Sigmoid colon (tissue), 4 donors: ENCODE measurements around the gene ZBTB40.

ENCODE experiments used
- POLR2A ChIP-seq, 2 donors: fragments of 450-650 bp; IDR thresholded peaks; one replicate each; pipeline ENCODE4 v1.6.1; 2016; ENCODE audit warnings: antibody characterized with exemption in 2 of 2, mild to moderate bottlenecking in 2 of 2, moderate library complexity in 2 of 2
- POLR2AphosphoS5 ChIP-seq, 4 donors: sonication (generic); formaldehyde crosslinking; IDR thresholded peaks; one replicate each; pipeline ENCODE4 v1.6.1; 2017; ENCODE audit warnings: antibody characterized with exemption in 4 of 4
- TF ChIP-seq, protein P1 (sequence below), 4 experiments: fragments of 450-650 bp in 3 of 4; fragments of 200-600 bp in 1 of 4; IDR thresholded peaks; one replicate each; pipeline ENCODE4 v1.5.1; 2016 to 2019; ENCODE audit warnings: antibody characterized with exemption in 4 of 4, mild to moderate bottlenecking in 3 of 4, moderate library complexity in 2 of 4

DNA sequence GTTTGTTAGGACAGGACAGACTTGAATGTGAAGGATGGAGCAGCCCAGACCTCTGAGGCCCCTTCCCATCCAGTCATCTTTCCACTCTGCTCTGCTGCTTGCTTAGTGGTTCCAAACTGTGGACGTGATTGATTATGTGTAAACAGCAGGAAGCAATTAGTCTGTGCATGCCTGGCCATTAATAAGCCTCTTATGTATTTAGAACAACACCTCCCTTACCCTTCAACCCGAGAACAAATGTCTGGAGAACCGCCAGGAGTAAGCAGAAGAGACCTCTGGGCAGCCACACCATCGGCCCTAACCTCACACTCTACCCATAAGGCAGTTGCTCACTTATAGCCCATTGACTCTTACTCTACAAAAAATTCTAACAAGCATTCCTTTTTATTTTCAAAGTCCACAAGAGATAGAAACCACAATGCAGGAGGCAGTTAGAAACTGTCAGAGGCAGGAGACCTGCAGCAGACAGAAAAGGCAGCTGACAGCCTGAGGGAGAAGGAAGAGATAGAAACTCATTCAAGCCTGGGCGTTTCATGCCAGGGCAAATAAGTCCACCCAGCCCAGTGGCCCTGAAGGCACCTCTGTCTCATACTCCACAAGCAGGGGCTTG is 105.8 kb downstream of the ZBTB40 start:
- TF ChIP-seq, protein P1, sequence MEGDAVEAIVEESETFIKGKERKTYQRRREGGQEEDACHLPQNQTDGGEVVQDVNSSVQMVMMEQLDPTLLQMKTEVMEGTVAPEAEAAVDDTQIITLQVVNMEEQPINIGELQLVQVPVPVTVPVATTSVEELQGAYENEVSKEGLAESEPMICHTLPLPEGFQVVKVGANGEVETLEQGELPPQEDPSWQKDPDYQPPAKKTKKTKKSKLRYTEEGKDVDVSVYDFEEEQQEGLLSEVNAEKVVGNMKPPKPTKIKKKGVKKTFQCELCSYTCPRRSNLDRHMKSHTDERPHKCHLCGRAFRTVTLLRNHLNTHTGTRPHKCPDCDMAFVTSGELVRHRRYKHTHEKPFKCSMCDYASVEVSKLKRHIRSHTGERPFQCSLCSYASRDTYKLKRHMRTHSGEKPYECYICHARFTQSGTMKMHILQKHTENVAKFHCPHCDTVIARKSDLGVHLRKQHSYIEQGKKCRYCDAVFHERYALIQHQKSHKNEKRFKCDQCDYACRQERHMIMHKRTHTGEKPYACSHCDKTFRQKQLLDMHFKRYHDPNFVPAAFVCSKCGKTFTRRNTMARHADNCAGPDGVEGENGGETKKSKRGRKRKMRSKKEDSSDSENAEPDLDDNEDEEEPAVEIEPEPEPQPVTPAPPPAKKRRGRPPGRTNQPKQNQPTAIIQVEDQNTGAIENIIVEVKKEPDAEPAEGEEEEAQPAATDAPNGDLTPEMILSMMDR (IDR thresholded peaks at IDR 0.05) = no peak
- no peak for TF ChIP-seq POLR2A (IDR thresholded peaks at IDR 0.05)
- no peak for TF ChIP-seq POLR2AphosphoS5 (IDR thresholded peaks at IDR 0.05)
